OCI-LY1 (cell line): ENCODE results near the gene PECR.

Source experiments
- H2AFZ ChIP-seq: fragments of 200-600 bp; sonication (generic), shearing (Covaris generic); 2 replicates; pipeline ENCODE4 v1.6.0; 2014; ENCODE audit warnings: antibody characterized with exemption, mild to moderate bottlenecking, low read length
- H3F3A ChIP-seq: fragments of 200-600 bp; sonication (generic), shearing (Covaris generic); 2 replicates; pipeline ENCODE4 v1.6.0; 2014; ENCODE audit warnings: mild to moderate bottlenecking, antibody characterized with exemption, low read length, moderate library complexity; ENCODE audit not compliant: insufficient read depth
- H3K27ac ChIP-seq: fragments of 200-600 bp; sonication (generic); 2 replicates; pipeline ENCODE4 v1.5.1; 2014; ENCODE audit warnings: low read length, mixed run types, mild to moderate bottlenecking, low read depth; ENCODE audit not compliant: poor library complexity, severe bottlenecking
- H3K27me3 ChIP-seq: fragments of 200-600 bp; sonication (generic); 2 replicates; pipeline ENCODE4 v1.6.0; 2014; ENCODE audit warnings: antibody characterized with exemption, mild to moderate bottlenecking, low read length, moderate library complexity; ENCODE audit not compliant: insufficient read depth
- H3K36me3 ChIP-seq: fragments of 200-600 bp; sonication (generic); 2 replicates; pipeline ENCODE4 v1.6.1; 2014; ENCODE audit warnings: mild to moderate bottlenecking, antibody characterized with exemption, low read length, moderate library complexity, mixed read lengths; ENCODE audit not compliant: insufficient read depth
- H3K4me1 ChIP-seq: fragments of 200-600 bp; sonication (generic); 2 replicates; pipeline ENCODE4 v1.5.1; 2014; ENCODE audit warnings: mild to moderate bottlenecking, low read length, moderate library complexity; ENCODE audit not compliant: insufficient read depth, severe bottlenecking
- H3K4me2 ChIP-seq: fragments of 200-600 bp; sonication (generic), shearing (Covaris generic); 2 replicates; pipeline ENCODE4 v1.6.1; 2014; ENCODE audit warnings: low read length
- H3K4me3 ChIP-seq: fragments of 200-600 bp; sonication (generic); 2 replicates; pipeline ENCODE4 v1.5.1; 2014; ENCODE audit warnings: low read length, low read depth, mild to moderate bottlenecking, mixed read lengths; ENCODE audit not compliant: poor library complexity, severe bottlenecking
- H3K79me2 ChIP-seq: fragments of 200-600 bp; shearing (Covaris generic); 2 replicates; pipeline ENCODE4 v1.6.1; 2016; ENCODE audit warnings: mixed run types, low read length, mixed read lengths; ENCODE audit not compliant: insufficient read depth
- H3K9ac ChIP-seq: fragments of 200-600 bp; sonication (generic), shearing (Covaris generic); 2 replicates; pipeline ENCODE4 v1.6.1; 2014; ENCODE audit warnings: mild to moderate bottlenecking, low read length, mixed read lengths
- H3K9me2 ChIP-seq: fragments of 200-600 bp; sonication (generic), shearing (Covaris generic); 2 replicates; pipeline ENCODE4 v1.6.1; 2014; ENCODE audit warnings: low read depth, mild to moderate bottlenecking, low read length, mixed read lengths
- H3K9me3 ChIP-seq: fragments of 200-600 bp; shearing (Covaris generic); 2 replicates; pipeline ENCODE4 v1.6.1; 2014; ENCODE audit warnings: low read length, mixed read lengths
- H4K20me1 ChIP-seq: fragments of 200-600 bp; sonication (generic), shearing (Covaris generic); 2 replicates; pipeline ENCODE4 v1.6.0; 2016; ENCODE audit warnings: mild to moderate bottlenecking, low read length; ENCODE audit not compliant: insufficient read depth
- EZH2 ChIP-seq: fragments of 200-600 bp; sonication (generic), shearing (Covaris generic); IDR thresholded peaks from 2 replicates; pipeline ENCODE4 v1.8.0; 2017; ENCODE audit warnings: borderline replicate concordance, mixed run types, mild to moderate bottlenecking, antibody characterized with exemption, low read length, moderate library complexity, mixed read lengths
- TF ChIP-seq, protein P1 (sequence below): fragments of 200-600 bp; sonication (generic), shearing (Covaris generic); IDR thresholded peaks from 2 replicates; pipeline ENCODE4 v1.5.1; 2017; ENCODE audit warnings: mild to moderate bottlenecking, antibody characterized with exemption, low read length, moderate library complexity, mixed read lengths

The PECR gene

DNA sequence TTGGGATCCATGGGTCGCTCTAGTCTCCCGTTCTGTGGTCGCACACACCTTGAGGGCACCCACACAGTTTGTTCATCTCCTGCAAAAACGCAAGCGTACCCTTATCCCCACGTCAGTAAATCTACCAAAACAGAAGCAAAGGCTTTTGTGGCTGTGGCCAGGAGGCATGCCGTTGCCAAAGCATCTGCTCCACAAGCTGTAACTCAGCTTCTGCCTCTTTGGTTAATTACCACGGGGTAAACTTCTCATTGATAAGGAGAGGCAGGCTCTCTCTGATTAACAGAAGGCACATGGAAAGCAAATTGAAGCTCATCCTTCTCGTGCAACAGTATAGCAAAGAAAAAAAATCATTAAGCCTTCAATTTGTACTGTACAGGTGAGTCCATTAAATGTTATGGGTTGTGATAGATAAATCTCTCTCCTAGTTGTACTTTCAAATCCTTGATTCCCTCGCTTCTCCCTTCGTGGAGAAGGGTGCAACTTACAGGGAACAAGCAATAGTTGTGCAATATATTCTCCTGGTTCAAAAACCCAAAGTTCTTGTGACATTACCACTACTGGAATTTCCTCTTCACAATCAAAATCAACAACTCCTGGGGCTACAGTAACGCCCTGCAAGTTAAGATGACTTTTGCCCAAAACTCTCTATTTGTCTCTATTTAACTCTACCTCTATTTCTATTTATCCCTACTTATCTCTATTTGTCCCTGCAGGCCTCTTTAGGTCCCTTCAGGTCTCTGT is 10.3 kb downstream of the PECR start:
- Histone ChIP-seq H3F3A (no peaks in the 10 kb centered on the region), H3K4me1 (no peaks in the 10 kb centered on the region), H3K36me3 (no peaks in the 10 kb centered on the region), H3K79me2 (no peaks in the 10 kb centered on the region), H3K4me2 (no peak overlapping the region), H3K9me2 (no peaks in the 10 kb centered on the region), H3K4me3 (no peak overlapping the region), H4K20me1 (no peaks in the 10 kb centered on the region), H3K27me3 (no peaks in the 10 kb centered on the region; the same call in 1 of the 2 replicates), H3K27ac (no peak overlapping the region), H3K9me3 (no peaks in the 10 kb centered on the region), H2AFZ (no peak overlapping the region), H3K9ac (no peak overlapping the region)
- TF ChIP-seq EZH2: no peak
- TF ChIP-seq, protein P1, sequence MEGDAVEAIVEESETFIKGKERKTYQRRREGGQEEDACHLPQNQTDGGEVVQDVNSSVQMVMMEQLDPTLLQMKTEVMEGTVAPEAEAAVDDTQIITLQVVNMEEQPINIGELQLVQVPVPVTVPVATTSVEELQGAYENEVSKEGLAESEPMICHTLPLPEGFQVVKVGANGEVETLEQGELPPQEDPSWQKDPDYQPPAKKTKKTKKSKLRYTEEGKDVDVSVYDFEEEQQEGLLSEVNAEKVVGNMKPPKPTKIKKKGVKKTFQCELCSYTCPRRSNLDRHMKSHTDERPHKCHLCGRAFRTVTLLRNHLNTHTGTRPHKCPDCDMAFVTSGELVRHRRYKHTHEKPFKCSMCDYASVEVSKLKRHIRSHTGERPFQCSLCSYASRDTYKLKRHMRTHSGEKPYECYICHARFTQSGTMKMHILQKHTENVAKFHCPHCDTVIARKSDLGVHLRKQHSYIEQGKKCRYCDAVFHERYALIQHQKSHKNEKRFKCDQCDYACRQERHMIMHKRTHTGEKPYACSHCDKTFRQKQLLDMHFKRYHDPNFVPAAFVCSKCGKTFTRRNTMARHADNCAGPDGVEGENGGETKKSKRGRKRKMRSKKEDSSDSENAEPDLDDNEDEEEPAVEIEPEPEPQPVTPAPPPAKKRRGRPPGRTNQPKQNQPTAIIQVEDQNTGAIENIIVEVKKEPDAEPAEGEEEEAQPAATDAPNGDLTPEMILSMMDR: no peak

DNA sequence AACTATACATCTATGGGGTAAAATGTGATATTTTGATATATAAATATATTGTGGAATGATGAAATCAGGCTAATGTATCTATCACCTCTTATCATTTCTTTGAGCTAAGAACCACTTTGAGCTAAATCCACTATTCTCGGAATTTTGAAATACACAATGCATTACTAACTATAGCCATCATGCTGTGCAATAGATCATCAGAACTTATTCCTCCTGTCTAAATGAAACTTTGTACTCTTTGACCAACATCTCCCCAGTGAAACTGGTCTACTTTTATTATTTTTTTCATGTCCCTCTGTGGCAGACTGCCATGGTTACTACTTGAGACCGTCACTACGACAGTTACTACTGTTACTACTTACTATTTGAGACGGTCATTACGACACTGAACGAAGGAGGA is 11.4 kb downstream of the PECR start:
- Histone ChIP-seq H3K27ac (no peak overlapping the region), H2AFZ (no peak overlapping the region), H3K4me3 (no peak overlapping the region), H3K27me3 (no peaks in the 10 kb centered on the region; the same call in 1 of the 2 replicates), H3K4me2 (no peak overlapping the region), H3K79me2 (no peaks in the 10 kb centered on the region), H3K9me2 (no peaks in the 10 kb centered on the region), H3K9ac (no peak overlapping the region), H3K9me3 (no peaks in the 10 kb centered on the region), H3K36me3 (no peaks in the 10 kb centered on the region), H3K4me1 (no peaks in the 10 kb centered on the region), H3F3A (no peaks in the 10 kb centered on the region), H4K20me1 (no peaks in the 10 kb centered on the region)
- no peak for TF ChIP-seq EZH2
- TF ChIP-seq, protein P1: no peak

DNA sequence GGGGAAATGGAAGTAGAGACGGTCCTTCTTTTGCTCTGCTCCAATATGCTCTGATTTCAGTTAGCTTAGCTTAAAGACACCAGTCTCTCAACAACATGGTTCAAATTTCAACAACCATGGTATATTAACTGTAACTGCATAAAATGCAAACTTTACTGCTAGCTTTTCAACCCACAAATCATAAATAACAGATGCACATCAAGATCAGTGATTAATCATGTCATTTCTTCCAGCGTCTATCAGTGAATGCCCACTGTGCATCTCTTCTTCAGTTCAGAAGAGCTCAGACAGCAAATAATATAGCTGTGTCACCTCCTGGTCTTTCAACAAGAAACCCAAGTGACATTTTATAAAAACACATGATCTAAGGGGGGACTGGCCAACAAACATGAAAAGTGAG is 12.6 kb downstream of the PECR start:
- H3K4me2 ChIP-seq: no peak overlapping the region
- no peaks in the 10 kb centered on the region for H3K9me3 ChIP-seq
- H3K4me3 ChIP-seq: no peak overlapping the region
- H3K27ac ChIP-seq: no peak overlapping the region
- H3K4me1 ChIP-seq: no peaks in the 10 kb centered on the region
- H2AFZ ChIP-seq: no peak overlapping the region
- H3F3A ChIP-seq: no peaks in the 10 kb centered on the region
- no peaks in the 10 kb centered on the region for H3K79me2 ChIP-seq
- H3K27me3 ChIP-seq: no peaks in the 10 kb centered on the region; the same call in 1 of the 2 replicates
- H3K9ac ChIP-seq: no peak overlapping the region
- H3K9me2 ChIP-seq: no peaks in the 10 kb centered on the region
- no peaks in the 10 kb centered on the region for H4K20me1 ChIP-seq
- H3K36me3 ChIP-seq: no peaks in the 10 kb centered on the region
- TF ChIP-seq EZH2: no peak

DNA sequence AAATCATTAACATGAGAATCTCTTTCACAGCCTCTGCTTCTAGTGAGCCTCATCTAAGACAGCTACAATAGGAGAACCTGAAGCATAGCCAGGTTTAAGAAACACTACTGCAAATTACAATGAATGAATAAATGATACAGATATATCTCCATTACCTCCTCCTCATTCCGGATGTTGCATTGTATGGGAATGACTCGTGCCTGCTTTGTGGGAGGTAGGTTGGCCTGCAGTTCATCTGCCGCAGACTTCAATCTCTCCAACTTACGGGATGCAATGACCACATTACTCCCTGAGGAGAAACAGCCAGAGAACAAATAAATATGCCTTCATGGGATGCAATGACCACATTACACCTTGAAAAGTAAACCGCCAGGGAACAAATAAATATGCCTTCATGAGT is 15.4 kb downstream of the PECR start:
- Histone ChIP-seq H3K4me1 (no peaks in the 10 kb centered on the region), H4K20me1 (no peaks in the 10 kb centered on the region), H3K79me2 (no peaks in the 10 kb centered on the region), H3K9me2 (no peaks in the 10 kb centered on the region), H3K36me3 (no peaks in the 10 kb centered on the region), H3K4me2 (no peak overlapping the region), H3F3A (no peaks in the 10 kb centered on the region), H3K9ac (no peak overlapping the region), H2AFZ (no peak overlapping the region), H3K9me3 (no peaks in the 10 kb centered on the region), H3K4me3 (no peak overlapping the region), H3K27ac (no peak overlapping the region), H3K27me3 (no peaks in the 10 kb centered on the region)
- no peak for TF ChIP-seq EZH2
- TF ChIP-seq, protein P1: no peak
